Activated naive CD8-positive, alpha-beta T cell (primary cell): ENCODE data around the gene TRIM73.
"Not testable (repeated sequence)": the region's sequence is repeated elsewhere in the genome, so short reads cannot be mapped to it uniquely, and the experiment has no call there.

ENCODE experiments used
- H3K27ac Mint-ChIP-seq: one replicate; pipeline ENCODE4 v1.8.0; 2021; ENCODE audit warnings: mixed read lengths
- H3K27me3 Mint-ChIP-seq: one replicate; pipeline ENCODE4 v1.8.0; 2021; ENCODE audit warnings: mixed read lengths
- H3K36me3 Mint-ChIP-seq: one replicate; pipeline ENCODE4 v1.8.0; 2021; ENCODE audit warnings: mixed read lengths
- H3K4me1 Mint-ChIP-seq: one replicate; pipeline ENCODE4 v1.8.0; 2021; ENCODE audit warnings: low read depth, mixed read lengths
- H3K4me3 Mint-ChIP-seq: one replicate; pipeline ENCODE4 v1.8.0; 2021; ENCODE audit warnings: mild to moderate bottlenecking, mixed read lengths
- H3K9me3 Mint-ChIP-seq: one replicate; pipeline ENCODE4 v1.8.0; 2021; ENCODE audit warnings: low read depth, mixed read lengths

TRIM73 gene

GRCh38 chr7:75409880-75410822, 14.7 kb downstream of the TRIM73 start:
- H3K4me1 Mint-ChIP-seq, H3K36me3 Mint-ChIP-seq, H3K27ac Mint-ChIP-seq, H3K27me3 Mint-ChIP-seq, H3K9me3 Mint-ChIP-seq: not testable (repeated sequence)
- peak overlapping the region; percentile 81 for H3K4me3 Mint-ChIP-seq

- not testable (repeated sequence) for H3K27ac Mint-ChIP-seq, H3K9me3 Mint-ChIP-seq, H3K27me3 Mint-ChIP-seq, H3K36me3 Mint-ChIP-seq, H3K4me1 Mint-ChIP-seq, H3K4me3 Mint-ChIP-seq
These were observed 15.4 kb downstream of the TRIM73 start for GRCh38 chr7:75410823-75411173.

GRCh38 chr7:75414204-75414603, 18.8 kb downstream of the TRIM73 start:
- H3K36me3 Mint-ChIP-seq, H3K27ac Mint-ChIP-seq, H3K4me3 Mint-ChIP-seq, H3K4me1 Mint-ChIP-seq, H3K9me3 Mint-ChIP-seq, H3K27me3 Mint-ChIP-seq: not testable (repeated sequence)

- not testable (repeated sequence) for H3K36me3 Mint-ChIP-seq, H3K4me1 Mint-ChIP-seq, H3K4me3 Mint-ChIP-seq, H3K27ac Mint-ChIP-seq, H3K27me3 Mint-ChIP-seq, H3K9me3 Mint-ChIP-seq
These were observed 19.4 kb downstream of the TRIM73 start for GRCh38 chr7:75414708-75415427.

- H3K4me3 Mint-ChIP-seq, H3K27me3 Mint-ChIP-seq, H3K9me3 Mint-ChIP-seq, H3K27ac Mint-ChIP-seq, H3K36me3 Mint-ChIP-seq, H3K4me1 Mint-ChIP-seq: not testable (repeated sequence)
These were observed 20.0 kb downstream of the TRIM73 start for GRCh38 chr7:75415428-75415817.

- H3K36me3 Mint-ChIP-seq, H3K4me1 Mint-ChIP-seq, H3K4me3 Mint-ChIP-seq, H3K9me3 Mint-ChIP-seq, H3K27me3 Mint-ChIP-seq, H3K27ac Mint-ChIP-seq: not testable (repeated sequence)
These were observed 20.5 kb downstream of the TRIM73 start for GRCh38 chr7:75415829-75416373.

GRCh38 chr7:75416787-75417186, 21.4 kb downstream of the TRIM73 start:
- not testable (repeated sequence) for H3K27ac Mint-ChIP-seq, H3K4me3 Mint-ChIP-seq, H3K36me3 Mint-ChIP-seq, H3K9me3 Mint-ChIP-seq, H3K27me3 Mint-ChIP-seq, H3K4me1 Mint-ChIP-seq

- not testable (repeated sequence) for H3K27me3 Mint-ChIP-seq, H3K27ac Mint-ChIP-seq
These were observed 22.9 kb downstream of the TRIM73 start for GRCh38 chr7:75418292-75418858.

GRCh38 chr7:75419210-75419609, 23.8 kb downstream of the TRIM73 start:
- not testable (repeated sequence) for H3K27me3 Mint-ChIP-seq, H3K36me3 Mint-ChIP-seq, H3K27ac Mint-ChIP-seq, H3K4me1 Mint-ChIP-seq, H3K4me3 Mint-ChIP-seq, H3K9me3 Mint-ChIP-seq

More at GRCh38 chr7:75418292-75418858, 22.9 kb downstream of the TRIM73 start:
- H3K36me3 Mint-ChIP-seq, H3K4me3 Mint-ChIP-seq, H3K9me3 Mint-ChIP-seq, H3K4me1 Mint-ChIP-seq: not testable (repeated sequence)

GRCh38 chr7:75419693-75420092, 24.3 kb downstream of the TRIM73 start:
- not testable (repeated sequence) for H3K27me3 Mint-ChIP-seq, H3K9me3 Mint-ChIP-seq, H3K4me1 Mint-ChIP-seq, H3K4me3 Mint-ChIP-seq, H3K36me3 Mint-ChIP-seq, H3K27ac Mint-ChIP-seq

GRCh38 chr7:75420152-75420551, 24.7 kb downstream of the TRIM73 start:
- H3K9me3 Mint-ChIP-seq, H3K27ac Mint-ChIP-seq, H3K27me3 Mint-ChIP-seq, H3K4me3 Mint-ChIP-seq, H3K36me3 Mint-ChIP-seq, H3K4me1 Mint-ChIP-seq: not testable (repeated sequence)

GRCh38 chr7:75421798-75422710, 26.6 kb downstream of the TRIM73 start:
- not testable (repeated sequence) for H3K4me1 Mint-ChIP-seq

GRCh38 chr7:75423481-75423880, 28.1 kb downstream of the TRIM73 start:
- H3K9me3 Mint-ChIP-seq, H3K4me3 Mint-ChIP-seq, H3K27me3 Mint-ChIP-seq, H3K36me3 Mint-ChIP-seq, H3K27ac Mint-ChIP-seq: not testable (repeated sequence)
- H3K4me1 Mint-ChIP-seq: peaks cover 14% of the 10 kb centered on the region

More at GRCh38 chr7:75421798-75422710, 26.6 kb downstream of the TRIM73 start:
- not testable (repeated sequence) for H3K27me3 Mint-ChIP-seq, H3K9me3 Mint-ChIP-seq, H3K27ac Mint-ChIP-seq, H3K4me3 Mint-ChIP-seq, H3K36me3 Mint-ChIP-seq

- not testable (repeated sequence) for H3K4me3 Mint-ChIP-seq, H3K27me3 Mint-ChIP-seq, H3K9me3 Mint-ChIP-seq, H3K36me3 Mint-ChIP-seq
- peaks cover 32% of the 10 kb centered on the region for H3K4me1 Mint-ChIP-seq
- H3K27ac Mint-ChIP-seq: peak overlapping the region; percentile 34
These were observed 43.6 kb downstream of the TRIM73 start for GRCh38 chr7:75439000-75439399.

GRCh38 chr7:75442101-75442464, 46.7 kb downstream of the TRIM73 start:
- Mint-ChIP-seq H3K4me1 (peaks cover 19% of the 10 kb centered on the region), H3K27ac (peak overlapping the region; percentile 87), H3K4me3 (peak overlapping the region; percentile 91)
- H3K36me3 Mint-ChIP-seq, H3K27me3 Mint-ChIP-seq, H3K9me3 Mint-ChIP-seq: not testable (repeated sequence)
